Measurements from ENCODE around the gene DAG1. TPM values are rescaled to one million over a fixed set of nuclear protein-coding genes. Genes with fewer than 3 reads are reported as not detected.

The DAG1 gene
- total RNA-seq, 1 experiment from 2014 or later = 93.0 TPM

GRCh38 chr3:49529567-49529966 is 59.5 kb downstream of the DAG1 start:
- Histone ChIP-seq H3K4ac (ENCODE audit: low read depth, low read length) (no peak overlapping the region), H3K79me1 (ENCODE audit: insufficient read depth, low read depth, low read length, poor library complexity, severe bottlenecking) (no peaks in the 10 kb centered on the region), H3K79me2 (ENCODE audit: insufficient read depth, low read length) (no peaks in the 10 kb centered on the region), H4K8ac (replicated peaks; ENCODE audit: insufficient read length, low read depth, low read length) (no peak overlapping the region), H3K56ac (ENCODE audit: insufficient read length, low read depth, low read length) (no peak overlapping the region), H4K20me1 (ENCODE audit: control insufficient read depth, insufficient read depth, insufficient read length) (no peaks in the 10 kb centered on the region), H3K18ac (ENCODE audit: insufficient read length, low read depth, low read length) (no peak overlapping the region), H2BK20ac (ENCODE audit: low read depth, low read length, poor library complexity, severe bottlenecking) (no peak overlapping the region), H3K4me2 (ENCODE audit: insufficient read depth, insufficient read length, low read length) (no peak overlapping the region), H3K23ac (ENCODE audit: insufficient read length, low read depth, low read length) (no peak overlapping the region), H2BK120ac (ENCODE audit: low read depth, low read length, poor library complexity, severe bottlenecking) (no peak overlapping the region), H4K5ac (ENCODE audit: insufficient read length, low read depth, low read length) (no peak overlapping the region), H3K9me3 (ENCODE audit: control insufficient read depth, low read depth, low read length) (no peaks in the 10 kb centered on the region), H3K27me3 (ENCODE audit: insufficient read depth, low read length) (no peaks in the 10 kb centered on the region), H3K14ac (ENCODE audit: insufficient read depth, low read length) (no peak overlapping the region), H3K27ac (ENCODE audit: insufficient read length, low read depth, low read length) (no peak overlapping the region), H2BK12ac (ENCODE audit: insufficient read length, low read depth, low read length) (no peak overlapping the region), H3K23me2 (ENCODE audit: insufficient read length, low read depth, low read length, poor library complexity, severe bottlenecking) (no peaks in the 10 kb centered on the region), H2BK15ac (ENCODE audit: low read depth, low read length) (no peak overlapping the region), H3T11ph (ENCODE audit: low read length) (no peak overlapping the region), H3K4me1 (ENCODE audit: insufficient read depth, low read length) (no peaks in the 10 kb centered on the region), H2BK5ac (ENCODE audit: insufficient read length, low read length) (no peak overlapping the region), H2AFZ (ENCODE audit: low read length) (no peak overlapping the region), H4K91ac (ENCODE audit: insufficient read length, low read depth, low read length) (no peak overlapping the region), H2AK5ac (ENCODE audit: insufficient read length, low read length) (no peak overlapping the region), H3K9ac (ENCODE audit: extremely low read depth, insufficient read length, low read length) (no peak overlapping the region)
- H3K9me3 Mint-ChIP-seq = no peaks in the 10 kb centered on the region
- peaks cover 1 to 2% of the 10 kb centered on the region in 2 experiments for H3K4me1 Mint-ChIP-seq
- H3K4me3 Mint-ChIP-seq = no peak overlapping the region
- H3K27ac Mint-ChIP-seq = no peak overlapping the region
- TF ChIP-seq, protein P1, sequence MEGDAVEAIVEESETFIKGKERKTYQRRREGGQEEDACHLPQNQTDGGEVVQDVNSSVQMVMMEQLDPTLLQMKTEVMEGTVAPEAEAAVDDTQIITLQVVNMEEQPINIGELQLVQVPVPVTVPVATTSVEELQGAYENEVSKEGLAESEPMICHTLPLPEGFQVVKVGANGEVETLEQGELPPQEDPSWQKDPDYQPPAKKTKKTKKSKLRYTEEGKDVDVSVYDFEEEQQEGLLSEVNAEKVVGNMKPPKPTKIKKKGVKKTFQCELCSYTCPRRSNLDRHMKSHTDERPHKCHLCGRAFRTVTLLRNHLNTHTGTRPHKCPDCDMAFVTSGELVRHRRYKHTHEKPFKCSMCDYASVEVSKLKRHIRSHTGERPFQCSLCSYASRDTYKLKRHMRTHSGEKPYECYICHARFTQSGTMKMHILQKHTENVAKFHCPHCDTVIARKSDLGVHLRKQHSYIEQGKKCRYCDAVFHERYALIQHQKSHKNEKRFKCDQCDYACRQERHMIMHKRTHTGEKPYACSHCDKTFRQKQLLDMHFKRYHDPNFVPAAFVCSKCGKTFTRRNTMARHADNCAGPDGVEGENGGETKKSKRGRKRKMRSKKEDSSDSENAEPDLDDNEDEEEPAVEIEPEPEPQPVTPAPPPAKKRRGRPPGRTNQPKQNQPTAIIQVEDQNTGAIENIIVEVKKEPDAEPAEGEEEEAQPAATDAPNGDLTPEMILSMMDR (conservative IDR thresholded peaks at IDR 0.05) = no peak
- peaks cover 21 to 46% (median 46%) of the 10 kb centered on the region in 3 experiments; a peak in 6 of 7 replicates for H3K36me3 Mint-ChIP-seq (ENCODE audit: insufficient read depth in 1 of 3, low read depth in 3 of 3)
- DNase-seq = no peak
- no peaks in the 10 kb centered on the region for H3K27me3 Mint-ChIP-seq (ENCODE audit: low read depth)

Measured in H9 (cell line).